Measurements from ENCODE around the gene CHFR. TPM values are rescaled to one million over a fixed set of nuclear protein-coding genes. Genes with fewer than 3 reads are reported as not detected.
"Not testable (repeated sequence)": the region's sequence is repeated elsewhere in the genome, so short reads cannot be mapped to it uniquely, and the experiment has no call there.

CHFR gene
- total RNA-seq, 1 donor from 2014 or later: 45.5 TPM

GRCh38 chr12:132886529-132887477 is 602 bp downstream of the CHFR start:
- intact Hi-C loops (cut with DNase I): no loop called here
- peak; percentile 64 for DNase-seq (ENCODE audit: low spot score)
- ATAC-seq: no peak

GRCh38 chr12:132881818-132882217 is 5.6 kb downstream of the CHFR start:
- intact Hi-C loops (cut with DNase I): no loop called here
- ATAC-seq (no peak), DNase-seq (ENCODE audit: low spot score) (no peak)

- intact Hi-C loops (cut with DNase I); DNase-seq (ENCODE audit: low spot score); ATAC-seq: not testable (repeated sequence)
These were observed 12.8 kb downstream of the CHFR start for GRCh38 chr12:132874620-132875019.

- DNase-seq (ENCODE audit: low spot score) (no peak), ATAC-seq (no peak)
- intact Hi-C loops (cut with DNase I): no loop called here
These were observed 13.2 kb downstream of the CHFR start for GRCh38 chr12:132874175-132874574.

GRCh38 chr12:132873724-132874123 is 13.7 kb downstream of the CHFR start:
- no peak for DNase-seq (ENCODE audit: low spot score)
- ATAC-seq: no peak
- intact Hi-C loops (cut with DNase I): no loop called here

GRCh38 chr12:132872975-132873421 is 14.4 kb downstream of the CHFR start:
- no peak for ATAC-seq
- intact Hi-C loops (cut with DNase I): no loop called here

GRCh38 chr12:132872073-132872855 is 15.1 kb downstream of the CHFR start:
- DNase-seq (ENCODE audit: low spot score) (no peak), ATAC-seq (no peak)
- intact Hi-C loops (cut with DNase I): no loop called here

More at GRCh38 chr12:132872975-132873421, 14.4 kb downstream of the CHFR start:
- no peak for DNase-seq (ENCODE audit: low spot score)

- intact Hi-C loops (cut with DNase I): no loop called here
- DNase-seq (ENCODE audit: low spot score): no peak
- no peak for ATAC-seq
These were observed 17.9 kb downstream of the CHFR start for GRCh38 chr12:132869551-132869950.

GRCh38 chr12:132866251-132866828 is 21.1 kb downstream of the CHFR start:
- intact Hi-C loops (cut with DNase I): no loop called here
- no peak for ATAC-seq
- DNase-seq (ENCODE audit: low spot score): no peak

- intact Hi-C loops (cut with DNase I): no loop called here
- no peak for DNase-seq (ENCODE audit: low spot score)
These were observed 25.8 kb downstream of the CHFR start for GRCh38 chr12:132861558-132861957.

GRCh38 chr12:132858718-132859266 is 28.6 kb downstream of the CHFR start:
- intact Hi-C loops (cut with DNase I): no loop called here
- no peak for ATAC-seq
- DNase-seq (ENCODE audit: low spot score): no peak

More at GRCh38 chr12:132861558-132861957, 25.8 kb downstream of the CHFR start:
- ATAC-seq: no peak

- DNase-seq (ENCODE audit: low spot score); ATAC-seq; intact Hi-C loops (cut with DNase I): not testable (repeated sequence)
These were observed 30.4 kb downstream of the CHFR start for GRCh38 chr12:132857019-132857418.

GRCh38 chr12:132856581-132856980 is 30.8 kb downstream of the CHFR start:
- intact Hi-C loops (cut with DNase I): no loop called here
- DNase-seq (ENCODE audit: low spot score): no peak

GRCh38 chr12:132855211-132855610 is 32.2 kb downstream of the CHFR start:
- ATAC-seq; DNase-seq (ENCODE audit: low spot score); intact Hi-C loops (cut with DNase I): not testable (repeated sequence)

More at GRCh38 chr12:132856581-132856980, 30.8 kb downstream of the CHFR start:
- ATAC-seq: no peak

GRCh38 chr12:132853285-132854092 is 33.9 kb downstream of the CHFR start:
- ATAC-seq (no peak), DNase-seq (ENCODE audit: low spot score) (no peak)
- intact Hi-C loops (cut with DNase I): no loop called here

- intact Hi-C loops (cut with DNase I): no loop called here
- no peak for DNase-seq (ENCODE audit: low spot score)
- no peak for ATAC-seq
These were observed 34.9 kb downstream of the CHFR start for GRCh38 chr12:132852496-132852895.

- intact Hi-C loops (cut with DNase I): no loop called here
- DNase-seq (ENCODE audit: low spot score) (no peak), ATAC-seq (no peak)
These were observed 35.9 kb downstream of the CHFR start for GRCh38 chr12:132851465-132851864.

GRCh38 chr12:132850291-132850690 is 37.1 kb downstream of the CHFR start:
- ATAC-seq (no peak), DNase-seq (ENCODE audit: low spot score) (no peak)
- intact Hi-C loops (cut with DNase I): no loop called here
